NCI-H510A treated with DMSO at 0.1 percent for 48 hours (cell line): Measurements from ENCODE around the gene KNSTRN.

Experiments used
- DNase-seq: peaks from one replicate; lab custom pipeline; 2025; lab: John Stamatoyannopoulos, UW

The KNSTRN gene

DNA sequence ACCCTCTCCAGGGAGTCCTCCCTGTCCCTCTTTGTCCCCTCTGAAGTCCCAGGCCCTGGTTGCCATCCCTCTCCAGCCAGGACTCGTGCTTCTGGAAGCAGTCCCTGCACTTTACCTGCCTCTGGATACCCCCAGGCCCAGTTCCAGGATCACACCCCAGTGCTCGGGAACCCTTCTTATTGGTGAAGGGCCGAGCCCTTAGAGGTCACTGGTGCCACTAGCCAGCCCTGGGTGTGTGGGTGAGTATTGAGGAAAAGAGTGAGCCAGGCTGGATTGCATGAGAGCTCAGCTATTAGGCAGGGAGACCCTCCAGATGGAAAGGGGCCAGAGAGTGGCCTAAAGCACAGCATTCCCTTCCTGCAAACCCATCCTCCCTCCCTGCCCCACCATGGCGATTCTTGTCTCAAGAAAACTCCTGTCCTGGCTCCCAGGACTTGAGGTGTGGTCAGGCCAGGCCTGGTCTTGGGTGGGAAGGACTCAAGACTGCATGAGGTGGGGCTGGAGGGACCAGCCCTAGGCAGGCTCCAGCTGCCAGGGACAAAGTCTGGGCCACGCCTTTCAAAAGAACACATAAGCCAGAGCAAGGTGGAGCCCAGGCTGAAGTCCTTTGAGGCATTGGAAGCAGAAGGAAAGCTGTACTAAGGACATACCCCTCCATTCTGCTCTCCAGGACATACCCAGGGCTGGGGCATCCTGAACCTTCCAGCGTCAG, 36.5 kb upstream of the KNSTRN start:
- no peak for DNase-seq

DNA sequence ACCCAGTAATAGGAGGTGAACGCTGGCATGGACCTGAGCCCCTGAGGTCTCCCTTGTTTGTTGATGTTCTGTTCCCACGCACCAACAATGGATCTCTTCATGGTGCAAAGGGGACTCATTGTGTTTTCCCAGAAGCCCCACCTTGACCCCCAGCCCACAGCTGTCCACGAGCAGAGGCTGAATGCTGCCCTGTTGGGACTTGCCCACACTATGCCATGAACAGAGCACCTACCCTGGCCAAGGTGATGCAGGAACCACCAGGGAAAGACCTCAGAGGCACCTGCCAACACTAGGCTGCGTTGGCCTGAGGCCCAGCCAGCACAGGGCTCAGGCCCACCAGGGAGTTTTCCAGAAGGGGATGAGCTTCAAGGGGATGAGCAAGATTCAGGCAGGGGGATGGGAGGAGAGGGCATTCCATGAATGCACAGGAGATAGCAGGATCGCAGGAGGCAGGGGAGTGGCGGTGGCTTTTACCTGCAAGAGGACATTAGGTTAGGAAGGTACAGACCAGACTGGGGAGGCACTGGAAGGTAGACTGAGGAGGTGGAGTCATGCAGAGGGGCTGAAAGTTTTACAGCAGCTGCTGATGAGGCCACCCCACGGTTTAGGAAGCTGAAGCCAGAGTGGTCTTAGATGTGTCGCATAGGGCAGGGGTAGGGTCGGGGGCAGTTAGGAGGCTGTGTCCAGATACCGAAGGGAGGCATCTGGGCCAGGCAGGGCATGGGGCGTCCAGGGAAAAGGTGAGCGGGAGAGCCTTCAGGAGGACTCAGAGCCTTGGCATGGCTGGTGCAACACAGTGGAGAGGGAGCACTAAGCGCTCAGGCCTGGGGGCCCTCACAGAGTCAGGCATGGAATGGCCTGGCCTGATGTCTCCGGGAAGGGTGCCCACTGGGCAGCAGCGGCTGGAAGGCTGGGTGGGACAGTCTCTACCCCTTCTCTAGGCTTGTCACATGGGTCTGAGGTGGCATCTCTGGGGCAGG, 35.7 kb upstream of the KNSTRN start:
- no peak for DNase-seq

DNA sequence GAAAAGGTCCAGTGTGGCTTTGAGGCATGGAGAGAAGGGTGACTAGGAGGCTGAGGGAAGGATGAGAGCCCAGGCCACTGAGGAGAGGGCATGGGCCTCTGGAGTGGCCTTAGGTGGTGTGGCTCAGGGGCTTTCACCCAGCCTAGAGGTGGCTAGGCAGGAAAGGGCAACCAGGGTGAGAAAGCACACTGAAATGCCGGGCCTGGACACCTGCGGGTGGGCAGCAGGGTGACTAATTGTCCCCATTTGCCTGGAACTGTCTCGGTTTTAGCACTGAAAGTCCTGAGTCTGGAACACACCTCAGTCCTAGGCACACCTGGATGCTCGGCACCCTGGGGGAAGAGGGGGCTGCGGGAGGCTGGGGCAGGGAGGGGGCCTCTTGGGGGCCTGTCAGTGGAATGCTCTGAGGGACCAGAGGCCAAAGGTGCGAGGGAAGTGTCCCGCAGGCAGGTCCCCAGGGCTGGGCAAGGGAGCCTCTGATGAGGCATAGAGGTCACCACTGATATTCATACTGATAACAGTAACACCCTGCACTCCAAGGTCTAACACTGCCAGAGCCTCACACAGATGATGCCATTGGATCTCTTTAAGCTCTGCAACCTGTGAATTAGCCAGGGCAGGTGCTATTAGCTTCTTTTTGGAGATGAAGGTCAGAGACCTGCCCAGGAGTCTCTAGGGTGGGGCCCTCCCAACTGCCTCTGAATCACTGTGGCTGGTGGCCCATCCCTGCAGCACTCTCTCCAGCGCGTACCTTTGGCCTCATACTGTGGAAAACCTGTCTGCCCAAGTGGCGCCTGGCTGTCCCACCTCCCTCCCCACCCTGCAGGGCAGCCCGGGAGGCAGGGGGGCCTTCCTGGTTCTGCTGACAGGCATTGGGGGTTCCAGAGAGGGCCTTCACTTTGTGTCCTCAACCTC, 34.7 kb upstream of the KNSTRN start:
- DNase-seq = no peak

DNA sequence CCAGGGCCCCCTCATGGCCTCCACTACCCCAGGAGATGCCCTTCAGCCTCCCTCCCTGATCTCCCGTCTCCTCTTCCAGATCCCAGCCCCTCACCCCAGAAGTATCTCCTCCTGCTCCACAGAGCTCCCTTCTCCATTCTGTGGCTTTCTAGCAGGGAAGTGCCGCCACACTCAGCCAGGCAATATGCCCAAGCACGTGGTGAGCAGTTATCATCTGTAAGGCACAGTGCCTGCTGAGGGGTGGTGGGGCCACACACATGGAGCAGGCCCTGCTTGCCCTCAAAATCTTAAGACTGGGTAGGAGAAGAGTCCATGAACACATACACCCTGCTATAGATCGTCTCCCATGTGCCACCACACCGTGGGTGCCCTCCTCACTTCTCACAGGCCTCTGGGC, 34.0 kb upstream of the KNSTRN start:
- DNase-seq = no peak

DNA sequence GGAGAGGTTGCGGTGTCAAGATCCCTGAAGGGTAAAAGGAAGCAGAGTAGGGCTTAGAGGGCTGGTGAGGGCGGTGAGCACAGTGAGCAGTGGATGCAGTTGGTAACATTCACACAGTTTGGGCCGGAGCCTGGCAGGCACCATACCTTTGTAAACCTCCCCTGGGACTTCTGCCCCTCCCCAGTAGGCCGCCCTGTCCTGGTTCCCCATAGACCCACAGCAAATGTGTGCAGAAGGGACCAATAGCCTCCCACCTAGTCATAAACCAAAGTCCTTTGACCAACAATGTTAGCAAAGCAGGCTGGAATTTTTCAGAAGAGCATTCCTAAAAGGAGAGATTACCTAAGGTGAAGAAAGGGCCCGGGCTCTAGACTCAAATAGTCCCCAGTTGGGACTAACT, 33.4 kb upstream of the KNSTRN start:
- DNase-seq = no peak

DNA sequence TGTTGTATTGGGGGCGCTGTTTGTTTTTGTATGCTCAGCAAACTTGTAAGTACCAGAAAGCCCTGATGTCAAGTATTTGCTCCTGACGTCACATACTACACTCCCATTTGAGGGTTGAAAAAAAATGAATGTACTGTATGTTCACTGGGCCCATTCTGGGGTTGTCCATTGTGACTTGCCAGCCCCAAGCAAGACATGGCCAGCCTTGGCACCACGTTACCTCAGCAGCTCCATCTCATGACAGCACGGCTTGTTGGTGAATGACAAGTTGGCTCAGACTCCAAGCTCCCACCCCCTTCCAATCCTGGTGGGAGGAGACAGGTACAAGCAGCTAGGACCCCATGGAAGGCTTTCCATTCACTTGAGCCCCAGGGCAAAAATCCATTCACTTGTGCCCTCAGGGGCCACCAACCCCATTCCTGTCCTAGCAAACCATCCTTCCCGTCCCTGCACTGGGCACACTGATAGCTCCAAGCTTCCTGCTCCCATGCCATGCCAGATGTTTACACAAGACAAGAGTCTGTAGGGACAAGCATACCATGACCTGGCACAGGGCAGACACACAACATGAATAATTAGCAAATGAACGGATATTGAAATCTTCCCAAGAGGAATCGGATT, 30.1 kb upstream of the KNSTRN start:
- DNase-seq = peak; percentile 20

DNA sequence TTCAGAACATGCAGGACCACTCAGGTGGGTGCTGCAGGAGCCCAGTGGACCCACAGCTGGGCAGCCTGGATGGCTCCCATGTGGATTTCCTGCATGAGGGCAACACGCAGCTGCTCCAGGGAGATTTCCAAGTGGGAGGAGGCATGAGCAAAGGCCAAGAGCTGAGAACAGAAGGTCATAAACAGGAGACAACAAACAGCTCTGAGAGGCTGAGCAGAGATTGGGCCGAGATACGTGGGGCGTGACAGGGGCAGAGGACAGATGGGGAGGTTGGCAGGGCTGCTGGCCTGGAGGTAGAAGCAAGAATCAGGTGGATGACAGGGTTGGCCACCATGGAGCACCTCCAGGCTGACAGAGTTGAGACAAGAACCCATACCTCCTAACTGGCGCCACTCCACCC, 28.8 kb upstream of the KNSTRN start:
- peak; percentile 20 for DNase-seq

DNA sequence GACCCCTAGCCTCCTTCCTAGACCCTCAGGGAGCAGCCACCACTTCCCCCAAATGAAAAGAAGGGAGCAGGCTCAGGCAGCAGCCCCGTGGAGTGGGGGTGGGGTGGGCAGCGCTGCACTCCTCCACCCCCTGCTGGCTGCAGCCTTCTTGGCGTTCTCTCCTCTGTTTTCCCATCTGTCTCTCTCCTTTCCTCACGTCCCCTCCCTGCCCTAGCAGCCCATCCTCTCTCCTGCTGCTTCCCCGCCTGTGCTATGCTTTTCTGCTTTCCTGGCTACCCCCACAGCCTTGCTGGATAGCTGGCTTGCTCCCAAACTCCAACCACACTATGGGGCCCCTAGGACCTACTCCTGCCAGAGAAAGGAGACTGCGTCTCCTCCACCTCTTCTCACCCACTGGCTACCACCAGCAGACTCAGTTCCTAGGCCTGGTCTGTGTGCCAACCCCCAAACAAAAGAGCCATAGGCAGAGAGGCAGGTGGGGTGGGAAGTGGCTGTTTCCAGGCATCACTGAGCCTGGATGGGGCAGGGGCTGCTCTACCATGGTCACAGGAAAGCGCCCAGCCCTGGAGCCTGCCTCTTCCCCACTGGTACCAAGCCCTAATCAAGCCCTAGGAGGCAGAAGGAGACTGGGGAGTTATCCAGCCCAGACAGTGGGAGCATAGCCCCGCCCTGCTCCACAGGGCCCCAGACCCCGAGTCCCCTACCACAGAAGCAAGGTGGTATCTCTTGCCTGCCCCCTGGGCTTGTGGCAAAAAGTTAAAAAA, 27.9 kb upstream of the KNSTRN start:
- no peak for DNase-seq

DNA sequence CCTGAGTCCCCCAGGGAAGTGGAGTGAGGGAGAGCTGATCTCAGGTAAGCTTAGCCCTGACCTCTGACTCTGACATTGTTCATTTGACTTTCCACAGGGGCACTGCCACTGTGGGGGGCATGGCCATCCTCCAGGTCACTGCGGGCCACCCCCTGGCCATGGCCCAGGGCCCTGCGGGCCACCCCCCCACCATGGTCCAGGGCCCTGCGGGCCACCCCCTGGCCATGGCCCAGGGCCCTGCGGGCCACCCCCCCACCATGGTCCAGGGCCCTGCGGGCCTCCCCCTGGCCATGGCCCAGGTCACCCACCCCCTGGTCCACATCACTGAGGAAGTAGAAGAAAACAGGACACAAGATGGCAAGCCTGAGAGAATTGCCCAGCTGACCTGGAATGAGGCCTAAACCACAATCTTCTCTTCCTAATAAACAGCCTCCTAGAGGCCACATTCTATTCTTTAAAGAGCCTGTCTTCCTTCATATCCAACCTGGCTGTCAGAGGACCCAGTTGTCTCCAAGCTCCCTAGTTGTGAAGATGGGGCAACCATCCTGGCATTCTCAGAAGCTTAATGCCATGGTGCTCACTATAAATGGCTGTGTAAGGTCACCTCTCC, 26.4 kb upstream of the KNSTRN start:
- DNase-seq = no peak

DNA sequence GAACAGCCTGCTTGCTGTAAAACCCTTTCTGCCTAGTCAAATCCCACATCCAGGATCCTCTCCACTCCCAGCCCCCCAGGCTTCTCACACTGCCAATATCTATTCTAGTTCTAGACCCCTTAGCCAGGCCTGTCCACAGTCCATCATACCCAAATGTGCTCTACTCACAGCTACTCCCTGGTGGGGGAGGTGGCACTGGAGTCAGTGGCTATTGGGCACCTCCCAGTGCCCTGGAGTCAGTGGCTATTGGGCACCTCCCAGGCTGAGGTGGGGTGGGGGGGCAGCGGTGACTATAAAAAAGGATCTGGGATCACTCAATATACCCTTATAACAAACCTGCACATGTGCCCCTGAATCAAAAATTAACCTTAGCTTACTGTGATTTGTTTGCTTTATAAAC, 25.3 kb upstream of the KNSTRN start:
- no peak for DNase-seq

DNA sequence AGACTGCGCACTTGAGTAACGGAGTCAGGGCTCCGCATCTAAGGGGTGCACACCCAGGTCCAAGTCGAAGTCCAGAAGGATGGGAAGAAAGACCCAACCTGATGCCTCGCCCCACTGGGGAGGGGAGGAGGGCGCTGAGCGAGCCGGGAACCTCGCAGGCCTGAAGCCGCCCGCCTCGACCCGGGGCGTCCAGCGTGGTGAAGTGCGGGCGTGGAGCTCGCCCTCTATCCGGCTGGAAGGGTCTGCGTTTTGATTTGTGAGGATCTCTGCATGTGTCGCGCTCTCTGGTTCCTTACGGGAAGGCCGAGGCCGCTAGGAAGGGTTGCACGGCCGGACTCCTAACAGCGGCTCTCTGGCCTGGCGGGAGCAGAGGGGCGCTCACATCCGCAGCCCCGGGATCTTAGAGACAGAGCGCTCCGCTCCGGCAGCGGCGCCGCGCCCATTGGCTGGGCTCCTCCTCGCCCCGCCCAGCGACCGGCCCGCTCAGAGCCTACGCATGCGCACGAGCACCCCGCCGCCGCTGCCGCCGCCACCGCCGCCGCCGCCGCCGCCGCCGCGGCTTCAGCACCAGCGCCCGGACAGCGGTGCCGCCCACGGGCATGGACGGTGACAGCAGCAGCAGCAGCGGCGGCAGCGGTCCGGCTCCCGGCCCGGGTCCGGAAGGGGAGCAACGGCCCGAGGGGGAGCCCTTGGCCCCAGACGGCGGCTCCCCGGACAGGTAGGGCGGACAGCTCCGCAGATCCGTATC, 24.6 kb upstream of the KNSTRN start, which contains the start of gene DISP2:
DISP2 (plus strand) TSS at position 497 of the 748 bp plus-strand sequence; CDS start at position 600, 103 bp downstream.
- DNase-seq = peak; percentile 69

DNA sequence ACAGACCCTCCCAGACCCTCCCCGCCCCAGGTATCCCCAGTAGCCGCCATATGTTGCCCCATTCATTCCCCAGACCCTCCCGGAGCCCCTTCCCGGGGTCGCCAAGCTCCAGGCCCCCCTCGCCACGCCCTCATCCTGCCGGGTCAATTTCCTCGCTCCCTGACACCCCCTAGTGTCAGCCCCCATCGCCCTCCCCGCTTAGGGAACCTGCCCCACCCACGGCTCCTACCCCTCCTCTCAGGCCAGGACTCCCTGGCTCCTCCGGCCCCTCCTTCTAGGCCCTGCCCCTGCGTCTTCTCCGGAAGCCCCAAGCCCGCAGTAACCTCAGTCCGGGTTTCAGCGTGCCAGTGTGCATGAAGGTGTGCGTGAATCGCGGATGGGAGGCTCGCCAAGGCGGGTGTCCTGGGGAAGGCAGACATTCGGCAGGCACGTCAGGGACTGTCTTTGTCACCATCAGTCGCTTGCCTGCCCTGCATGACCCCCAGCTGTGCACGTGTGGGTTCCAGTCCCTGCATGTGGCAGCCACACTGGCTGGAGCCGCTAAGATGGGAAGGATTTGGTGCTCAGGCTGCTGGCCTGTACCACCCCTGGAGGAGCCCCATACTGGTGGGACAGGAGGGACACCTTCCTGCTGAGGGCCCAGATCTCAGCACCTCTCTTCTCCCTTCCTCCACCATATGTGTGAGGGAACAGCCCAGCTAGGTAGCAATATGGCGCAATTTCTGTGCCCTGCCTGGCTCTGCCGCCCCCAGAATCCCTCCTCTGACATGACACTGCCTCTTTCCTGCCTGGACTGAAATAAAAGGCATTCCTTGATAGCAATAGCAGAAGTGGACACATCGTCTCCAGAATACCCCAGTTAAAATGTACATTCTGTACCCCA, 23.8 kb upstream of the KNSTRN start:
- DNase-seq = peak; percentile 9

DNA sequence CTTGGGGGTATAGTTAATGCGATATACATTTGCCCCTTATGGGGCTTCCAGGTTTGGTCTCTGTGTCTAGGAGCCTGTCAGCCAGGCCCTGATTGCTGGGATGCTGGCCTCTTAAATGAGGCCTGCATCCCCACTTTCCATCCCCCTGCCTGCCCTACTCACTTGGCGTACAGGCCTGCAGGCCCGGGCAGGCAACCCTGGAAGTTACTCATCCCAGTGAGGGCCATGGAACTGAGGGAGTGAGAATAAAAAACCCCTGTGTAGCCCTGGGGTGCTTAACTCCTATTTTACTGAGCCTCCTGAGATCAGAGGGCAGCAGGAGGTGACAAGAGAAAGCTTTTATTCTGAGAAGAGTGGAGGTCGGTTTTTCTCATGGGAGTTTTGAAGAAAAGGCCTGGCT, 22.5 kb upstream of the KNSTRN start:
- DNase-seq = no peak

DNA sequence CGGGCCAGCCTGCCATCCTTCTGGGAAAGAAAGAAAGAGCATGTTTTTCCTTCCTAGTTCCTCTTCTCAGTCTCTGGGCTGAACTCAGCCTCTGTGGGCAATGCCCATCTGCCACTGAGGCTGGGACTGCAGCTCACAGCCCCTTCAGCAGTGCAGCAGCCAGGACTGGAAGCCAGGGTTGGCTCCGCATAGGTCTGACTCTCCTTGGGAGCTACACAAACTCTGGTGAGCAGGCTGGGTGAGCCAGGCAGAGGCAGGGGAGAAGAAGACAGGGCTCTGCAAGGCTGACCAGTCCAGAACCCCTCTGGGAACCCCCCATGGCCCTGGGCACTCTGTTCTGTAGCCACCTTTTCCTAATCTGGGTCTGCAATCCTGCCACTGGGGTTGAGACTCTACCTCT, 20.9 kb upstream of the KNSTRN start:
- no peak for DNase-seq

DNA sequence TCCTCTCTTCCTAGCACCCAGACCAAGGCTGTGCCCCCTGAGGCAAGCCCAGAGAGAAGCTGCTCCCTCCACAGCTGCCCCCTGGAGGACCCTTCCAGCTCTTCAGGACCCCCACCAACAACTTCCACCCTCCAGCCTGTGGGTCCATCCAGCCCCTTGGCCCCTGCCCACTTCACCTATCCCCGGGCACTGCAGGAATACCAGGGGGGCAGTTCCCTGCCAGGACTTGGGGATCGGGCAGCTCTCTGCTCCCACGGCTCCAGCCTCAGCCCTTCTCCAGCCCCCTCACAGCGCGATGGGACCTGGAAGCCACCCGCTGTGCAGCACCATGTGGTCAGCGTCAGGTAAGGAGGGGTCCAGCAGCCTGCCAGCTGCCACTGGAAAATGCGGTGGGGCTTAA, 18.9 kb upstream of the KNSTRN start:
- DNase-seq = no peak

DNA sequence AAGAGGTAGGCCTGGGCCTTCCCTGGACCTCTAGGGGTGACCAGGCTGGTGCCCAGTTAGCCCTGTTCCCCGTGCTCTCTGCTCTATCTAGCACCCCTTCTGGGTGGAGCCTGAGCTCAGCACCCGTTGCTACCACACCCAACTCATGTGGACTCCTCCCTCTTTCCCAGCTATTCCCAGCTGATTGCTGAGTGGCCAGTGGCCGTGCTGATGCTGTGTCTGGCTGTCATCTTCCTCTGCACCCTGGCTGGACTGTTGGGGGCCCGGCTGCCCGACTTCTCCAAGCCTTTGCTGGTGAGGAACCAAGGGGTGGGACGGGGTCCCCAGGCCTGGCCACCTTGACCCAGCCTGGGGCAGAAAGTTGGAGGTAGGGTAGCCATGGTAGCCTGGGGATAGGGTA, 18.3 kb upstream of the KNSTRN start:
- DNase-seq = no peak

DNA sequence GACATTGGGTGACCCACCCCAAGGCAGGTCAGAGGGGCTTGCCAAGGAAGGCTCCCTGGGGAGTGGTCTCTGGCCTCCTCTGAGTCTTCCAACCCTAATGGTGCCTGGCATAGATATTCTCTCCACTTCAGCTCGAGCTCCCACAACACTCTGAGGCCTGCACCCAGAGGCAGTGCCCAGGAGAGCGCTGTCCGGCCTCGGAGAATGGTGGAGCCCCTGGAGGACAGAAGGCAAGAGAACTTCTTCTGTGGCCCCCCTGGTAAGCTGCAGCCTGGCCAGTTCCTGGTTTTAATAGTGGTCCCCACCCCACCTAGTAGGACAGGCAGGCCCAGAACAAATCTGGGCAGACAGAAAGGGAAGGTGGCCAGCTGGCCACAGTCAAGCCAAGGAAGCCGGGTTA, 17.5 kb upstream of the KNSTRN start:
- no peak for DNase-seq

DNA sequence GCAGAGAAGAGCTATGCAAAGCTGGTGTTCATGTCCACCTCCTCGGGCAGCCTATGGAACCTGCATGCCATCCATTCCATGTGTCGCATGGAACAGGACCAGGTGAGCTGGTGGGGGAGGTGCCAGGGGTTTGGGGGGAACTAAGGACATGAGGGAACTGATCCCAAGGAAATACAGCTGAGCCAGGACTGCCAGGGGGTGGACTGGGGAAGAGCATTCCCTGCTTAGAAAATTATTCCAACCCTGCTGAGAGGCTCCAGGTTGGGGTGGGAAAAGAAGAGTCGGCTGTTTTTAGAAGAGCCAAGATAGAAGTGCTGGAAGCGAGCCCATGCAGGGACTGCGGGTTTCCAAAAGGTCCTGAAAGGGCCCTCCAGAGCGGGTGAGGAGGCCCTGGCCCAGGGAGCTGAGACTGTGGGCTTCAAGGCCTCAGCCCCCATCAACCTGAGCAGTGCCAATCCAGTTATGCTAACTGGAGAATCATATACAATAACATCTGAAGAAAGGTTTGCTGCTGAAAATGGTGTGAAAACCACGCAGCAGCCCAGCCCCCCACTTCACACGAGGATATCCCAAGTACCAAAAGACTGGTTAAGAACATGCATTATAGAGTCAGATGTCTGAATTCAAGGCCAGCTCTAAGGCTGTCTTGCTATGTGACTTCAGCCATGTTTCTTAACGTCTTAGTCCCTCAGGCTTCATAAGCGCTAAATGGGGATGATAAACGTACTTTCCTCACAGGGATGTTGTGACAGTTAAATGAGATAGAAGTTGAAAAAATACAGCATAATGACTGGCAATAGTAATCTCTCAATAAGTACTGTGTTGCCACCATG, 16.7 kb upstream of the KNSTRN start:
- no peak for DNase-seq
